WTC11 (cell line): Measurements from ENCODE around the gene ARID3B.

Experiments
- ZNF416 ChIP-seq: fragments of 250-450 bp; sonication (Bioruptor Pico); IDR thresholded peaks from 2 replicates; pipeline ENCODE4 v1.9.0; 2021; ENCODE audit warnings: mild to moderate bottlenecking, inconsistent platforms
- TF ChIP-seq, protein P1 (sequence below): fragments of 200-600 bp; IDR thresholded peaks from 2 replicates; pipeline ENCODE4 v1.8.0; 2022; ENCODE audit warnings: antibody characterized with exemption

DNA sequence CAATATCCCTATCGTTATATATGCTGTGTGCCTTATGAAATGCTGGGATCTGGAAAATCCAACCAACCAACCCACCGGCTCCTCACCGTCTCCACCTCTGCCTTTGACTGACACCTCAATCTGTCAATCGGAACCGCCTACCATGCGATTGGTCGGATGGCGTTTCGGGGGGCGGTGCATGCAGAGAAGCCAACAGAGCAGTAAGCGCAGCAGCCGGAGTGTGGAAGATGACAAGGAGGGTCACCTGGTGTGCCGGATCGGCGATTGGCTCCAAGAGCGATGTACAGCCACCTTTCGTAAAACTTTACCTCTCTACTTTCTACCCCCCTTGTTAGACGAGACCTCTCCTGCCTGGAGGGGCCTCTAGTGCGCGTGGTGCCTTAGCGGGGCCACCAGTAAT is 80.9 kb downstream of the ARID3B start:
- TF ChIP-seq, protein P1, sequence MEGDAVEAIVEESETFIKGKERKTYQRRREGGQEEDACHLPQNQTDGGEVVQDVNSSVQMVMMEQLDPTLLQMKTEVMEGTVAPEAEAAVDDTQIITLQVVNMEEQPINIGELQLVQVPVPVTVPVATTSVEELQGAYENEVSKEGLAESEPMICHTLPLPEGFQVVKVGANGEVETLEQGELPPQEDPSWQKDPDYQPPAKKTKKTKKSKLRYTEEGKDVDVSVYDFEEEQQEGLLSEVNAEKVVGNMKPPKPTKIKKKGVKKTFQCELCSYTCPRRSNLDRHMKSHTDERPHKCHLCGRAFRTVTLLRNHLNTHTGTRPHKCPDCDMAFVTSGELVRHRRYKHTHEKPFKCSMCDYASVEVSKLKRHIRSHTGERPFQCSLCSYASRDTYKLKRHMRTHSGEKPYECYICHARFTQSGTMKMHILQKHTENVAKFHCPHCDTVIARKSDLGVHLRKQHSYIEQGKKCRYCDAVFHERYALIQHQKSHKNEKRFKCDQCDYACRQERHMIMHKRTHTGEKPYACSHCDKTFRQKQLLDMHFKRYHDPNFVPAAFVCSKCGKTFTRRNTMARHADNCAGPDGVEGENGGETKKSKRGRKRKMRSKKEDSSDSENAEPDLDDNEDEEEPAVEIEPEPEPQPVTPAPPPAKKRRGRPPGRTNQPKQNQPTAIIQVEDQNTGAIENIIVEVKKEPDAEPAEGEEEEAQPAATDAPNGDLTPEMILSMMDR: no peak
- TF ChIP-seq ZNF416 (CRISPR knock-in tag): no peak
